Mammary epithelial cell (primary cell): ENCODE measurements around the gene CPM.

Experiments used
- EZH2 ChIP-seq: IDR thresholded peaks from 2 replicates; pipeline ENCODE4 v1.6.1; 2012; ENCODE audit warnings: low read length, inconsistent platforms, borderline replicate concordance
- TF ChIP-seq, protein P1 (sequence below), 2 donors: IDR thresholded peaks in 1 of 2; conservative IDR thresholded peaks in 1 of 2; 2 replicates each; pipeline ENCODE4 v1.5.1; 2011 to 2012; ENCODE audit warnings: inconsistent platforms in 2 of 2, low read length in 2 of 2, mild to moderate bottlenecking in 2 of 2, control low read depth in 1 of 2, low read depth in 1 of 2; ENCODE audit not compliant: insufficient read depth in 1 of 2; ENCODE audit errors: extremely low read depth in 1 of 2

DNA sequence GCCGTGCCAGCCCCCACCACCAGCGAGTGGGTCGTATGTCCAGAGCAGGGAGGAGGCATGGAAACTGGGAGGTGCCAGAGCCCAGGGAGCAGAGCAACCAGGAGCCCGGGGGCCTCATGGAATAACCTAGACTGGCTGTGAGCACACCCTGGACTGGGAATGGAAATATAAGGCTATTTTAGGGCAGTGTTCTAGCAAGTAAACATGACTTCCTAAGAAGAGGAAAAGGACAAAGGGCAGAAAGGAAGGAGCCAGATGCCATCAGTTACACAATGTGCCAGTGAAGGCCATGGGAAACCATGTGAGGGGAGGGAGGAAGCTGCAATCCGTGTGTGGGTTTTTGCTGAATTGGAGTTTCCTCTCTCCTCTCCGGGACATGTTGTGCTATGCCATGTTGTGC, 18.7 kb upstream of the CPM start:
- TF ChIP-seq, protein P1, sequence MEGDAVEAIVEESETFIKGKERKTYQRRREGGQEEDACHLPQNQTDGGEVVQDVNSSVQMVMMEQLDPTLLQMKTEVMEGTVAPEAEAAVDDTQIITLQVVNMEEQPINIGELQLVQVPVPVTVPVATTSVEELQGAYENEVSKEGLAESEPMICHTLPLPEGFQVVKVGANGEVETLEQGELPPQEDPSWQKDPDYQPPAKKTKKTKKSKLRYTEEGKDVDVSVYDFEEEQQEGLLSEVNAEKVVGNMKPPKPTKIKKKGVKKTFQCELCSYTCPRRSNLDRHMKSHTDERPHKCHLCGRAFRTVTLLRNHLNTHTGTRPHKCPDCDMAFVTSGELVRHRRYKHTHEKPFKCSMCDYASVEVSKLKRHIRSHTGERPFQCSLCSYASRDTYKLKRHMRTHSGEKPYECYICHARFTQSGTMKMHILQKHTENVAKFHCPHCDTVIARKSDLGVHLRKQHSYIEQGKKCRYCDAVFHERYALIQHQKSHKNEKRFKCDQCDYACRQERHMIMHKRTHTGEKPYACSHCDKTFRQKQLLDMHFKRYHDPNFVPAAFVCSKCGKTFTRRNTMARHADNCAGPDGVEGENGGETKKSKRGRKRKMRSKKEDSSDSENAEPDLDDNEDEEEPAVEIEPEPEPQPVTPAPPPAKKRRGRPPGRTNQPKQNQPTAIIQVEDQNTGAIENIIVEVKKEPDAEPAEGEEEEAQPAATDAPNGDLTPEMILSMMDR (conservative IDR thresholded peaks at IDR 0.05 in 1 of 2, IDR thresholded peaks at IDR 0.05 in 1 of 2; ENCODE audit: extremely low read depth in 1 of 2, insufficient read depth in 1 of 2, low read depth in 1 of 2, low read length in 2 of 2): no peak
- TF ChIP-seq EZH2: no peak
